Ovary (tissue), 9 donors: Measurements from ENCODE around the gene MARCKS. TPM values are rescaled to one million over a fixed set of nuclear protein-coding genes. Genes with fewer than 3 reads are reported as not detected.
"Not testable (repeated sequence)": the region's sequence is repeated elsewhere in the genome, so short reads cannot be mapped to it uniquely, and the experiment has no call there.

Experiments
- DNase-seq, 5 donors: peaks; one replicate each; pipeline ENCODE4 v3.0.0-alpha.2; 2019 to 2020
- H3K27ac ChIP-seq, 2 donors: fragments of 200-600 bp; one replicate each; pipeline versions ENCODE4 v1.5.1 to v1.8.0; 2019 to 2022
- H3K27me3 ChIP-seq: fragments of 200-600 bp; one replicate; pipeline ENCODE4 v1.8.0; 2022
- H3K36me3 ChIP-seq: fragments of 200-600 bp; sonication (generic); one replicate; pipeline ENCODE4 v1.5.1; 2019
- H3K4me1 ChIP-seq: one replicate; pipeline ENCODE4 v1.8.1; 2013; ENCODE audit warnings: mild to moderate bottlenecking, moderate library complexity; ENCODE audit not compliant: insufficient read depth
- H3K4me3 ChIP-seq: fragments of 200-600 bp; sonication (generic); one replicate; pipeline ENCODE4 v1.5.1; 2017
- H3K9me3 ChIP-seq, 2 donors: fragments of 200-600 bp in 1 of 2; sonication (generic) in 1 of 2; one replicate each; pipeline versions ENCODE4 v1.5.1 to v1.8.1; 2013 to 2019; ENCODE audit warnings: mild to moderate bottlenecking in 1 of 2, moderate library complexity in 1 of 2
- EP300 ChIP-seq: sonication (generic); formaldehyde crosslinking; IDR thresholded peaks from one replicate; pipeline ENCODE4 v1.6.1; 2017; ENCODE audit warnings: antibody characterized with exemption
- POLR2A ChIP-seq: fragments of 450-650 bp; IDR thresholded peaks from one replicate; pipeline ENCODE4 v1.6.1; 2017; ENCODE audit warnings: antibody characterized with exemption, mild to moderate bottlenecking, moderate library complexity
- WGBS, 3 donors: extraction: QIAGEN DNeasy Blood & Tissue Kit in 1 of 3; methylation state at CpG; one replicate each; pipeline versions ENCODE4 v1.1.5 to v1.1.7; 2013 to 2017; 5-methylcytosine and 5-hydroxymethylcytosine counted together
- intact Hi-C, 4 donors: fragments of 100-400 bp; cut with DNase I; formaldehyde crosslinking; loops; one replicate each; pipeline versions ENCODE4 v1.11.0 to v1.15.1; 2022 to 2023
- polyA plus RNA-seq, 2 donors: library from polyadenylated mRNA; stranded (reverse); fragments of 200-250 nt in 1 of 2; fragments of 350-450 nt in 1 of 2; fragmentation: Illumina TruSeq in 1 of 2; extraction: RNeasy Lipid Tissue Mini Kit (QIAGEN cat#74804) in 1 of 2; gene quantifications; one replicate each; pipeline ENCODE4 v1.2.3, GENCODE V29; 2013 to 2014
- total RNA-seq, 7 donors: library from RNA; depleted of rRNA in 2 of 7; stranded (reverse); fragments of >200 nt in 2 of 7; fragmentation: NEBNext Ultra II Directional in 3 of 7; extraction: Animal tissue kit (Norgen Biotek cat#: 25700) in 3 of 7; gene quantifications; one replicate each; pipeline versions ENCODE4 v1.1.0 to v1.2.4, GENCODE V29; 2016 to 2023
- TF ChIP-seq, protein P1 (sequence below), 3 donors: fragments of 450-650 bp in 2 of 3; fragments of 200-600 bp in 1 of 3; IDR thresholded peaks; one replicate each; pipeline versions ENCODE4 v1.5.1 to v1.8.0; 2016 to 2022; ENCODE audit warnings: antibody characterized with exemption in 3 of 3, mild to moderate bottlenecking in 1 of 3
- donor health status: DM: no; HTN: no; CAD: no; lungs with moderate emphysema.
- donor health status: DM: no; HTN: no; CAD: no.
- donor health status: Bipolar disorder and iron deficiency.
- donor health status: DM: yes; HTN: yes; CAD: no.
- donor health status: DM: no; HTN: no; CAD: no.
- donor health status: DM: yes; HTN: yes; CAD: no.

MARCKS gene
- total and polyA plus RNA-seq, 9 donors: 29.1 to 106 (median 61.4) TPM

DNA sequence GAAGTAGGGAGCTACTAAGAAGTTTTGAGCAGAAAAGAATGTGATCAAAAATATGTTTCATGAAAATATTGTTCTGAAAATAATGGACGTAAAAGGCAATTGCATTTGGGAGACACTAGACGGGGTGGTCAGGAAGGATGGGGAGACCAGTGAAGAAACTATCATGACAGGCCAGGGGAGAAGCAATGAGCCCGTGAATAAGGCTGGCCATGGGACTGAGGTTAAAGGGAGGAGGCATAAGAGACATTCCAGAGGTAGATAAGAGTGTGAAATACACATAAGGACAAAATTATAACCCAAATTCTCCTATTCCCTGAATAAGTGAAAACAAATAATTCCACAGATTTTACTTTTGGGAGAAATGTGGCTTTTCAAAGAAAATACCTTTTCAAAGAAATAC is 51.7 kb downstream of the MARCKS start:
- TF ChIP-seq, protein P1, sequence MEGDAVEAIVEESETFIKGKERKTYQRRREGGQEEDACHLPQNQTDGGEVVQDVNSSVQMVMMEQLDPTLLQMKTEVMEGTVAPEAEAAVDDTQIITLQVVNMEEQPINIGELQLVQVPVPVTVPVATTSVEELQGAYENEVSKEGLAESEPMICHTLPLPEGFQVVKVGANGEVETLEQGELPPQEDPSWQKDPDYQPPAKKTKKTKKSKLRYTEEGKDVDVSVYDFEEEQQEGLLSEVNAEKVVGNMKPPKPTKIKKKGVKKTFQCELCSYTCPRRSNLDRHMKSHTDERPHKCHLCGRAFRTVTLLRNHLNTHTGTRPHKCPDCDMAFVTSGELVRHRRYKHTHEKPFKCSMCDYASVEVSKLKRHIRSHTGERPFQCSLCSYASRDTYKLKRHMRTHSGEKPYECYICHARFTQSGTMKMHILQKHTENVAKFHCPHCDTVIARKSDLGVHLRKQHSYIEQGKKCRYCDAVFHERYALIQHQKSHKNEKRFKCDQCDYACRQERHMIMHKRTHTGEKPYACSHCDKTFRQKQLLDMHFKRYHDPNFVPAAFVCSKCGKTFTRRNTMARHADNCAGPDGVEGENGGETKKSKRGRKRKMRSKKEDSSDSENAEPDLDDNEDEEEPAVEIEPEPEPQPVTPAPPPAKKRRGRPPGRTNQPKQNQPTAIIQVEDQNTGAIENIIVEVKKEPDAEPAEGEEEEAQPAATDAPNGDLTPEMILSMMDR (IDR thresholded peaks at IDR 0.05): no peak
- TF ChIP-seq EP300 (no peak), POLR2A (no peak)
- no peaks in the 10 kb centered on the region for H3K36me3 ChIP-seq
- no peak overlapping the region for H3K4me3 ChIP-seq
- peaks cover 5% of the 10 kb centered on the region for H3K4me1 ChIP-seq
- intact Hi-C loops: loop anchor here in 2 of 4 donors (10.0 kb wide), 1 partner anchor 1134 kb away; no protein-coding TSS in a partner anchor
- no peaks in the 10 kb centered on the region for H3K9me3 ChIP-seq
- 24 to 35% (median 31%) methylated on average over 3 of the region's 3 CpGs for WGBS, 3 donors
- no peaks in the 10 kb centered on the region for H3K27me3 ChIP-seq
- no peak for DNase-seq
- no peak overlapping the region for H3K27ac ChIP-seq

DNA sequence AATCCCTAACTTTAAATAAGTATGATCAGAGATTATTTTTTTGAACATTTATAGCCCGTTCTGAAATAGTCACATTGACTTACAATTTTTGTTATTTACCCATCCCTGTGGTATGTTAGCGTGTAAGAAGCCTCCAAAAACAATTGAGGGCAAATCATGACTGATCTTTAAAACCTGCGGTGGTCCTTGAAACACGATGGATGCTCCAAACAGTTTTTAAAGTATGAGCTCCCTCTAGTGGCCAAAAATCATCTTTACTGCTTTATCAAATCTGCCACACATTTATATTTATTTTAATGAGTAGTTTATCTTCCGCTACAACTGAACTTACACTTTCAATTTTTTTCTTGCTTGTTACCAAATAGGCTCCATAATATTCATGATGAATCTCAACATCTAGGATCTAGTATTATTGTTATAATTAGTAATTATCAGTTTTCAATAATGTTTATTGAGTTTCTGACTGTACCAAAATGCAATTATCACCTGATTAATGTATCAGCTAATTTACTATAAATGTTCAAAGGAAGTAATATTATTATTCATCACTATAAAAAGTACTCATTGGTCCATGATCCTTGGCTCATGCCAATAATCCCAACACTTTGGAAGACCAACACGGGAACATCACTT is 52.2 kb downstream of the MARCKS start:
- DNase-seq: no peak
- intact Hi-C loops: loop anchor here in 2 of 4 donors (10.0 kb wide), 1 partner anchor 1135 kb away; no protein-coding TSS in a partner anchor
- no peak overlapping the region for H3K27ac ChIP-seq
- H3K27me3 ChIP-seq: no peaks in the 10 kb centered on the region
- H3K4me1 ChIP-seq: peaks cover 2% of the 10 kb centered on the region
- H3K36me3 ChIP-seq: no peaks in the 10 kb centered on the region
- H3K9me3 ChIP-seq: no peaks in the 10 kb centered on the region
- WGBS, 3 donors: 16 to 17% (median 16%) methylated on average over 6 of the region's 6 CpGs
- TF ChIP-seq, protein P1 (IDR thresholded peaks at IDR 0.05): peak; percentile 57 to 74 (median 72)
- no peak for TF ChIP-seq POLR2A
- no peak for TF ChIP-seq EP300
- H3K4me3 ChIP-seq: no peak overlapping the region

DNA sequence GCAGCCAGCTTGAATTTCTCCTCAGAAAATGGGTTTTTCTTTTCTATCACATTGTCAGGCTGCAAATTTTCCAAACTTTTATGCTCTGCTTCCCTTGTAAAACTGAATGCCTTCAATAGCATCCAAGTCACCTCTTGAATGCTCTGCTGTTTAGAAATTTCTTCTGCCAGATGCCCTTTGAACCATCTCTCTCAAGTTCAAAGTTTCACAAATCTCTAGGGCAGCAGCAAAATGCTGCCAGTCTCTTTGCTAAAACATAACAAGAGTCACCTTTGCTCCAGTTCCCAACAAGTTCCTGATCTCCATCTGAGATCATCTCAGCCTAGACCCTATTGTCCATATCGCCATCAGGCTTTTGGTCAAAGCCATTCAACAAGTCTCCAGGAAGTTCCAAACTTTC is 53.1 kb downstream of the MARCKS start:
- WGBS, 3 donors: 83 to 94% (median 86%) methylated on average over 1 of the region's 1 CpG
- intact Hi-C loops, H3K27ac ChIP-seq, H3K9me3 ChIP-seq, H3K27me3 ChIP-seq, H3K4me1 ChIP-seq, H3K36me3 ChIP-seq, DNase-seq, H3K4me3 ChIP-seq: not testable (repeated sequence)

Other genes with a start within 250 kb of the MARCKS start
- 10 to 100 TPM; 58.7 to 90.6 (median 80.3) TPM for gene HDAC2, start 113.8 kb downstream of the MARCKS start, total RNA-seq
- 100 to 1,000 TPM in 1 of 2 donors, 10 to 100 TPM in 1; 76.9 to 100 TPM for gene HDAC2, start 113.8 kb downstream of the MARCKS start, polyA plus RNA-seq